Embryonic facial prominence (tissue), 1 donor: ENCODE measurements around the gene SLIT1.

Experiments
- DNase-seq: peaks from one replicate; pipeline ENCODE4 v3.0.0-alpha.2; 2016; ENCODE audit errors: extremely low spot score

SLIT1 gene

DNA sequence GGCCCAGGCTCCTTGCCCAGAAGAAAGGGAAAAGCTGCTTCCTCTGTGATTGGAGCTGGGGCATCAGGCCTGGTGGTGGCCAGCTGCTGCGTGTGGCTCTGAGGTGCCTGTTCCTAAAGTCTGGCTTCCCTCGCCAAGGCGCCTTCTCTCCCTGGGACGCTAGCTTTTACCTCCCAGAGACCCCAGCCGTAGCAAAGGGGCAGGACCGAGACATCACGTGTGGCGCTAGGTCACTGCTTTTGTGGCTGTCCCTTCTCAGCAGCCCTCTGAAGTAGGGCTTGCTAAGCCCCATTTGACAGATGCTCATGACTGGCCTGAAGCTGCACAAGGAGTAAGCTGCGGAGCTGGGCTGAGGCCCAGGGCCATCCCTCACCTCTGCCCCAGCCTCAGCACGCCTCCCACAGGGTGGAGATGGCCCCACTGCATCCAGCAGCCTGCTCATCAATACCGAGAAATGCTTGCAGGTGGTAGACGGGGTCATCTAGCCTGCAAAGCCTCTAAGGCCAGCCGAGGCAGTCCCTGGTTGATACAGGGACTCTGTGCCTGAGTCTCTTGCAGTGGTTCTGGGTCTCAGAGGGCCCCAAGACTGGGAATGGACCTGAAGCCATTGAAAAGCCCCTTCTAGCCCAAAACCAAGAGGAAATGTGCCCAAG, 182.5 kb downstream of the SLIT1 start:
- DNase-seq = no peak

DNA sequence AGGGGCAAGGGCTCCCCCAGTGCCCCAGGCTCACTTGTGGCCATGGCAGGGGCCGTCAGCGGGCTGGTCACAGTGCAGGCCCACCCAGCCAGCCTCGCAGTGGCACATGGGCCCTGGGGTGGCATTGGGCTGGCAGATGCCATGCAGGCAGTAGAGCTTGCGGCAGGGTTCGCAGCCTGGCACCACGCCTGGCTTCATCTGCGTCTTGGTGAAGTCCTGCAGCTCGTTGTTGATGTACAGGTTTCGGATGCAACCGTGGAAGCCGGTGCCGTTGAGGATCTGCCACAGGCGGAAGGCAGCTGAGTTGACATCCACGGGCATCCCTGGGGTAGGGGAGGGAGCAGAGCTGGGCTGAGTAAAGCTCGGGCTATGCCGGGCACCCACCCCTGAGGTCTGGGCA, 183.1 kb downstream of the SLIT1 start:
- no peak for DNase-seq

DNA sequence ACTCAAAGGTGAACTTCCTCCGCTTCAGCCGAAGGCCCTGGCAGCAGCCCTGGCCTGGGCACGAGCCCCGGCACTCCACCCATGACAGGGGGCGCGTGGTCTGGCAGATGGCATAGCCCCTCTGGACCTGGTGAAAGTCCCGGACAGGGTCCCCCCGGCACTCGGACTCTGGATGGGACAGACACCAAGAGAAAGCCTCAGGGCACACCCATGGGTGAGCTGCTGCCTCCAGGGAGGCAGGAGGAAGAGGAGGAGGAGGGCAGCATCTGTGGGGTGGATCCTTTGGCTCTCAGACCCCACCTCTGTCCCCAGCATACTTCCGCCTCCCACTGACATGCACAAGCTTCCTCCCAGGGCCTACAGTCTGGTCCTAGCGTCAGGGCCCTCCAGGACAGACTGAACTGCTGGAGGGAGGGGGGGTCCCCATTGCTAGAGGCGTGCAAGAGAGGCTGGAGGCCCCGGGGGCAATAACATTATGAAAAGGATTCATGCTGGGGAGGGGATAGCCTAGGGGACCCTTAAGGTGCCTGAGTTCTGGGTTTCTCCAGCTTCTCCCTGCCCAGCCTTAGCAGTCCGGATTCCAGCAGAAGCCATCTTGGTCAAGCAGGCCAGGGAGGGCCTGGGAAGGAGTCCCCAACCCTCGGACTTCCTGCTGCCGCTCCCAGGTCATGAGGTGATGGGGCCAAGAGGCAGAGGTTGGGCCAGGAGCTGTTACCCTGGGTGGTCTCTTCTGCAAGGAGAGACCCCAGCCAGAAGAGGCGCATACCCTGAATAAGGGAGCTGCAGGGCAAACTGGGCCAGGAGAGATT, 184.4 kb downstream of the SLIT1 start:
- DNase-seq = no peak

DNA sequence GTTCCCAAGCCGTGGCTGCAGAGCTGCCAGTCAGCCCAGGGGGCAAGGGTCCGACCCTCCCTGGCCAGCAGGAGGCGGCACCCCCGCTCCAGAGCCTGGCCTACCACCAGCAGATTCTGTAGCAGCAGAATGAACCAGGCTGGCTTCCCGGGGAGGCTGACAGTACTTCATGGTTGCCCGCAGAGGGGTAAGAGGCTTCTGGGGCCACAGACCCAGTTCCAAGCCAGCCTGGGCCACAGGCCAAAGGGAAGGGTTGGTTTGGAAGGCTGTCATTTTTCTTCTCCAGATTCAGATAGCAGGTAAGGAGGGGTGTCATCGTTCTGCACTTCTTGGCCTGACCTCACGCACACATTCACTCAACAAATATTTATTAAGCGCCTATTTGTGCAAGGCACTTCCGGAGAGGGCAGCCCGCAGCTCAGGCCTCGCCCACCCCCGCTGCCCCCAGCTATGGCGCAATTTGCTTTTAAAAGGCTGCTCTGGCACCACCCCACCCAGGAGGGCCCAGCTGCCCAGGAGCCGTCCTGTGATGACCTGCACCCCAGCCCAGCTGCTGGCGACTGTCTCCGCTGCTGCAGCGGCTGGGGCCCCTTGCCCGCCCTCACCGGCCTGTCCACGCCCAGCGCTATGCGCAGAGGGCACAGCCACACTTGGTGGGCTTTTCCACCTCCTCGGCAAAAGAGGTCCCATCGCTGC, 185.1 kb downstream of the SLIT1 start:
- no peak for DNase-seq

DNA sequence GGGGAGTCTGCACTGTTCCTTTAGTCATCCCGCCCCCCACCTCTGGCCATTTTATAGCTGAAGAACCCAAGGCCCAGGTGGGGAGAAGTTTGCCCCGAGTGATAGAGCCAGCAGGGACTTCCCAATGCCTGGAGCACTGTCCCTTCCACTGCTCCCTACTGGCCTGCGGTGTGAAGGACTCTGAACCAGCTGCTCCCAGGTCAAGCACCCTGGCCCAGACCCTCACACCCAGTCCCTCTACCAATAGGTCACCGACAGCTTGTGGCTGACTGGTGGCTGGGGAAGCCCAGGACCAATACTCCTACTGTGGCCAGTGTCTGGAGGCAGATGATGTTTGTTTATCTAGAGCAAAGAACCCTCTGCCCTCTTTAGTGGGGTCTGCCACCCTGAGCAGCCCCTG, 185.8 kb downstream of the SLIT1 start:
- no peak for DNase-seq

DNA sequence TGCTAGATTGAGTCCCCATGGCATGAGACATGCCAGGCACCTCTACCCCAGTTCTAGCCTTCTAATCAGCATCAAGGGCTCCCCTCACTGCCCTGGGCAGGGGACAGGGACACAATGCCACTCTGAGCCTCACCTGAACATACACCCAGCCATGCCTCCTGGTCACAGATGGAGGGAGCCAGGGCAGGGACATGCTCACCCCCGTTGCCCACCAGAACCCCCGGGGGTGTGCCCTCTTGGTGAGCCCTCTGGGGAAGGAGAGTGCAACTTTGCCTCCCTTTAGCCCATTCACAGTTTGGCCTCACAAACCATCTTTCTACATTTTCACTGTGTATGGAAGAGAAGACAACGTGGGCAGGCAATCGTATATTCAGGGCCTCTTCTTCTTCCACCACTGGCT, 186.4 kb downstream of the SLIT1 start:
- no peak for DNase-seq

DNA sequence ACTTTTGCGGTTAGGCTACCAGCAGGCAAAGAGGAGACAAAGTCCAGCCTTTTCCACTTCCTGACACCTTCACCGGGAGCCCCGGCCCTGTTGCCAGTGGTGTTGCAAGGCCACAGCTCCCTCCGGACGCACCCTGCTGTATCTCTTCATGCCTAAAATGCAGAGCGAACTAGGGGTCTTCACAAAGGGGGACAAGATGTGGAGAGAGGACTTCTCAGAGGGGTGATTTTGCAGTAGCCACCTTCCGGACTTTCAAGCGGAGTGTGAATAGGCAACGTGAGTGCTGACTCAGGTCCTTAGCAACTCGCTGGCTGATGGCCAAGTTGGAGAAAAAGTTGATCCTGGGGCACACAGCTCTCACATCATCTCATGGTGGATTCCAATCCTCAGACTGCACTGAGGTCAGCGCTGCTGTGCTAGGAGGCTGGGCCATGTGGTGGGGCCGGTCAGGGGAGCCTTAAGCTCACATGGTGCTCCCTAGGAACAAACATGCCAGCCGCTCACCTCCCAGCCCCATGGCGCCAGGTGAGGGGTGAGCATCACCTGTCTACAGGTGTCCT, 187.3 kb downstream of the SLIT1 start:
- no peak for DNase-seq

DNA sequence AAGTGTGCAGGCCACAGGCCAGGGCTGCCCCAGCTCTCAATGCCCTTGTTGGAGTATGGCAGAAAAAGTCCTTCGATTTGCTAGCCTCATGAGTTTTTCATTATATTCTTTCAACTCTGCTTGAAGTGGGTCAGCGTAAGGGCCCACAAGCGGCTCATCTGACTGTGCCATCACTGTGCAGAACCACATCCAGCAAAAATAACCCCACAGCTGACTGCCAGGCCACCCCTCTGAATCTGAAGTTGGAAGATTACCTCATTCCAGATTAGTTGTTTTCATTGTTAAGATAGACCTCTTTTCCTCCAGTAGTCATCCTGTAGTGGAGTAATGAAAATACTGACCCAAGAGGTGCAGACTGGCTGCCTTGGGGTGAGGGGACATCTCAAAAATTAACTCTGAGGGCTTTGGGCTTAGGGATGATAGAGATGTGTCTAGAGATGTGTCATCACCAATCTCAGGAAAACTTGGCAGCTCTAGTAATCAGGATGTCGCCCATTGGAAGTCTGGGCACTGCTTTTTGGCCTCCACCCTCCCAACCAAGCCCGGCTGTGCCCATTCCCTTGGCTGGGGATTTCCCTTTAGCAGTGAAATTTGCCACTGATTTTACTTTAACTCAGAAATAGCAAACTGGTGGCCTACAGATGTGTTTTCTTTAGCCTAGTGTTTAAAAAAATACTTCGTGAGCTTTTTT, 189.3 kb downstream of the SLIT1 start:
- DNase-seq = no peak

DNA sequence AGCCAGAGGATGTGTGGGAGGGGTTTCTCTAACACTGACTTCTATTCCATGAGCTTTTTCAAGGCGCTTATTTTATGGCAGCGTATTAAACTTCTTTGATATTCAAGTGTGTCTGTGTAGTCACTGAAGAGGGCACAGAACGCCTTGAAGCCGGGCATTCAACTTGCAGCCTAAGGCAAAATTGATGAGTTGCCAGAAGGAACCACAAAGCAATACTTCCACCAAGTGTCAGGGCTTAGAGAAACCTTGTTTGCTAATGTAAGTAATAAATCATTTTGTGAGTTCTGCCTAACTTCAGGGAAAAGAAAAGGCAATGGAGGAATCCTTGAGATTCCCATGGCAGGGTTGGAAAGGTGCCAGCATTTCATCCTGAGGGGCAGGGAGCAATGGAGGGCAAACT, 189.9 kb downstream of the SLIT1 start:
- no peak for DNase-seq

DNA sequence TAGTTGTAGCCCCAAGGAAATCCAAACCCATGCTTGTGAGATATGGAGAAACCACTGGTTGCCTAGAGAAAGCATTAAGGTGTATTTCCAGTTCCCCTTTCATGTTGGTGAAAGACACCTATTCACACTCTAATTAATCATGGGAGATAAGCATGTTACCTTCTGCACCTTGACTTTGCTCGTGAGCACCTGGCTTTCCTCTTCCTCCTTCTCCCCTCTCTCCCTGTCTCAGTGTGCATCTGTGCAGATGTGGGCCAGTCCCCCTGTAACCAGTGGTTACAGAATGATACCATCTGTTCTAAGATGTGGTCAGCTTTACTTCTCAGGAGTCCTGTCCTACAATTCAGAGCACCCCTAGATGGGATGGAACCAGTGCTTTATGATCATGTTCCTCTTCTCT, 193.0 kb downstream of the SLIT1 start:
- no peak for DNase-seq

DNA sequence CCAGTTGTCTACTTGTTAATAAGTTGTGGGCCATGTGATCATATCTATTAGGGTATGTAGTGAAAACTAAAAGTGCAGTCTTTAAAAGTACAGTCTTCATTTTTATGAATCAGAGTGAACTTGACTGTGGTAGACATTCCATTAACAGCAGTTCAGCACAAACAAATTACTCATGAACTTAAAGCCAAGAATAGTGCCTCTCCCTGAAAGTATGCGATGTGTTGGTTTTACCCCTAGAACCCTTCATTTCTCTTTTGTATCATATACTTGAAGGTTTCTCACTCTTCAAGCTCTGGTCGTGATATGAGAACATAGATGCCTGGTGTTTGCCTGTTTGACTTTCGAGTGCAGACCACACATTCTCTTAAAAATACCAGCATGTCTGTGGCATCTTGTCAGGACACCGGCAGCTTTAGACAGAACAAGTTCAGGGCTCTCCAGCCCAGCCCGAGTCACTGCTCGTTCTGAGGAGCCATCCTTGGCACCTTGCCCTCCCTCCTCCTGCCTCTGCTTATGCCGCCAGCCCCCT, 194.4 kb downstream of the SLIT1 start:
- DNase-seq = no peak

DNA sequence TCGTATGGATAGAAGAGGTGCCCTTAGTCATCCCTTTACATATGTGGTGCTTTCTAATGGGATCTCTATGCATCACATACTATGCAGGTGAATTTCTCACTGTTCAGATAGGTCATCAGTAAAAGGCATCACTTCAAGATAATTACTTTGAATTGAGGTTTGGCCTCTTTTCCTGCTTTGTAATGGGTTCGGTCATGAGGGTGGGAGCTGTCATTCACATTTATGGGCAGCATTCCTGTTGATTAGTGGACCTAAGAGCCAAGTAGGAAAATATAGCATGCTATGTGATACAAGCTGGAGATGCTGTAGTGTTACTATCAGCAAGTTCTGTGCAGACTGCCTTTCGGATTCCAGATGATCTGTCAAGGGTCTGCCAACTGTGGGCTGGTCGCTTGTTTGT, 197.3 kb downstream of the SLIT1 start:
- DNase-seq = no peak

DNA sequence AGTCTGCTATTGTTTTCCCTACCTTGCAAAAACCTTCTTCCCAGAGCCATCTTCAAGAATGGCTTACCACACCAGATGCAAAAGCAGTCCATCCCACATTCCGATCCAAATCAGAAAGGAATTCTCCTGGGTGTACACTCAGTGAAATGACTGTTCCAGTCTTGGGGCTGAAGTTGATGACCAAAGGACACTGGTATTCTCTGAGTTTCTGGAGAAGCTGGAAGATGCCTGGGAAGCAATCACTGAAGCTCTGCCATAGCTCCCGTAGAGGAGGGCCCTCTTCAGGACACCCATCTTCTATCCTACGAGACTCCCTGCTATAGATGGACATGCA, 197.9 kb downstream of the SLIT1 start:
- DNase-seq = no peak

DNA sequence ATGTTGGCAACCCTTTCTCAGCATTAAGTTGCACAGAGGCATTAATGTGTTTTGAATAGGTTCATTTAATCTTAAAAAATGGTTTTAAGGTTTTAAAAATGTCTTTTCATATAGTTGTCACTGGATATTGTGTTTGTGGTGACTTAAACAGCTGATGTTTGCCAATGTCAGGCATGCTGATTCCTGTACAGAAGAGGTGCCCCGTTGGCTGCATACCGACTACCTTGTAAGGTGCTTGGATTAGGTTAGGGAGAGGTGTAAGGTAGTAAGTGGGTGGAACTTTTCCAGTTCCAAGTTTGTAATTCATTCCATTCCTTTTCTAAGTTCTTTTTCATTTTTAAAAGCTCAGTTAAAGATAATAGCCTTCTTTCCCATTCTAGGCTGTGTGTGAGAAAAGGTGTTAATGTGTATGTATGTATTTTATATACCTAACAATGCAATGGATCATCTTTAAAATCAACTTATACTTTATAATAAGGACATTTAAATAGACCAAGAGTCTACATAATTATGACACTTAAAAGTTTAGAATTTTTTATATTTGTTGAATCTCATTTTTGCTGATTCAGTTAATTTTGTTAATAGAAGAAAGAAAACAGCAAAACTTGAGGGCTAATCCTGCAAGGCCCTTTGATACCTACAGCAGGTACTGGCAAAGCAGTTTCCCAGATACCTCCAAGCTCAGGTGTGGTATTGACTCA, 198.5 kb downstream of the SLIT1 start:
- no peak for DNase-seq

DNA sequence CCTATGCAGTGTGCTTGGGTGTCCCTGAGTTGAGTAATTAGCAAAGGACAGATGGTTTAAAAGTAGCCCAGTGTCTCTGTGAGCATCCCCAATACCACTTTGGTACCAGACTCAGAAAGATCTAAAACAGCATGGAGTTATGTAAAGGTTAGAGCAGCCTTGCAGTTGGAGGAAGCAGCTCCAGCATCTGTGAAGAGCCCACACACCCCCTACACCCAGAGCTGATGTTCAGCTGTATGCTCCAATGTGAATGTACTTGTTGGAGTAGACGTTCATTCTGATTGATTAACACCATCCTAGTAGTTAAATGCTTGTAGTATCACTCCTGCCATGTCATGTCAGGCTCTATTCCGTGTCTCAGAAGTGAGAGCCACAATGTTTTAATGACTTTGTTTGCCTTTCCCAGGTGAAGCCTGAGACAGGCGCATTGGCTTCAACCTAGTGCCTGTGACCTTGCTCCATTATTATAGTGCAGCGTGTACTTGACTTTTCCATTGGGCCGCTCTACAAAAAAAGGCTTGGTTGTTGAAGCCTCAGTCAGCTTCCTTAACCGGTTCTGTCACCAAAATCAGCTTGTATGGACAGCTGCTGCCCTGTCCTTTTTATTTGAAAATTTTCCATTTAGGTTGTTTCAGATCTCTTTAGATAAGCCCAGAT, 199.4 kb downstream of the SLIT1 start:
- DNase-seq = no peak

DNA sequence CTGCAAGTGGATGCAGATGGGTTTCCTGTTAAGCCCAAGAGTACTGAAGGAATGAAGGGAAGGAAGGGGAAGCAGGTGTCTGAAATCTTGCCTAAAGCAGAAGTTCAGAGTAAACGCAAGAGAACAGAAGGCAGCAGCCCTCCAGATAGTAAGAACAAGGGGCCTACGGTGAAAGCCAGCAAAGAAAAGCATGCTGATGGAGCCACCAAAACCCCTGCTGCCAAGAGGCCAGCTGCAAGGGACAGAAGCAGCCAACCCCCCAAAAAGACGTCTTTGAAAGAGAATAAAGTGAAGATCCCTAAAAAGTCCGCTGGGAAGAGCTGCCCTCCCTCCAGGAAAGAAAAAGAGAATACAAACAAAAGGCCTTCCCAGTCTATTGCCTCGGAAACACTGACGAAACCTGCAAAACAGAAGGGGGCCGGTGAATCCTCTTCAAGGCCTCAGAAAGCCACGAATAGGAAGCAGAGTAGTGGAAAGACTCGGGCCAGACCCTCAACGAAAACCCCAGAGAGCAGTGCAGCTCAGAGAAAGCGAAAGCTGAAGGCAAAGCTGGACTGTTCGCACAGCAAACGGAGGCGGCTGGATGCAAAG, 201.1 kb downstream of the SLIT1 start:
- DNase-seq = no peak

DNA sequence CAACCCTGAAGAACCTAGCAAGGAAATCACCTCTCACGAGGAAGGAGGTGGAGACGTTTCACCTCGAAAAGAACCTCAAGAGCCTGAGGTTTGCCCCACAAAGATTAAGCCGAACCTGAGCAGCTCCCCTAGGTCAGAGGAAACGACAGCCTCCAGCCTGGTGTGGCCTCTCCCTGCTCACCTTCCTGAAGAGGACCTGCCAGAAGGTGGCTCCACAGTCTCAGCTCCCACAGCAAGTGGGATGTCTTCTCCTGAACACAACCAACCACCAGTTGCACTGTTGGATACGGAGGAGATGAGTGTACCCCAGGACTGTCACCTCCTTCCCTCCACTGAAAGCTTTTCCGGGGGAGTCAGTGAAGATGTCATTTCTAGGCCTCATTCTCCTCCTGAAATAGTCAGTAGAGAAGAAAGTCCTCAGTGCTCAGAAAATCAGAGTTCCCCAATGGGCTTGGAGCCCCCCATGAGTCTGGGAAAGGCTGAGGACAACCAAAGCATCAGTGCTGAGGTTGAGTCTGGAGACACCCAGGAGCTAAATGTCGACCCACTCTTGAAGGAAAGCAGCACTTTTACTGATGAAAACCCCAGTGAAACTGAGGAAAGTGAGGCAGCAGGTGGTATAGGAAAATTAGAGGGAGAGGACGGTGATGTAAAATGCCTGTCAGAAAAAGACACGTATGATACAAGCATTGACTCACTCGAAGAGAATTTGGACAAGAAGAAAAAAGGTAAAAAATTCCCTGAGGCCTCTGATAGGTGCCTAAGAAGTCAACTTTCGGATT, 203.4 kb downstream of the SLIT1 start:
- DNase-seq = no peak

DNA sequence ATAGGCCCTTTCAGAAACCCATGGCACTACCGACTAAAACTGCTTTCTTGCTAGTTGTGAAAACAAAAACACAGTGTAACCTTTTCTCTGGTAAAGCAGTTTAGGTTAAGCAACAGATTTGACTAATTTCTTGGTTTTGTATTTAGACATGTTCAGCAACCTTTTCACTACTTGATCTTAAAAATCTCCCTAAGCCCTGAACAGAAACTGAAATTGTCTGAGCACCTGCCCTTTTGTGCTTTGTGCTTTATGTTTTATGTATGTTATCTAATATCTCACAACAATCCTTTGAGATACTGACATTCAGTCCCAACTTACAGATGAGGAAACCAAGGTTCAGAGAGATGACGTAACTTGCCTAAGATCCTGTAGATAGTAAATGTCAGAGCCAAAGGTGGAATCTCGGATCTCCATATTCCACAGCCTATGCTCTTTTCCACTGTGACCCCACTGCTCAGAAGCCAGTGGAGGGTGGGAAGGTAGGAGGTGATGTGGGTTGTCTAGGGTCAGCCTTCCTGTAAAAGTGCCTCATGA, 207.1 kb downstream of the SLIT1 start:
- DNase-seq = no peak

DNA sequence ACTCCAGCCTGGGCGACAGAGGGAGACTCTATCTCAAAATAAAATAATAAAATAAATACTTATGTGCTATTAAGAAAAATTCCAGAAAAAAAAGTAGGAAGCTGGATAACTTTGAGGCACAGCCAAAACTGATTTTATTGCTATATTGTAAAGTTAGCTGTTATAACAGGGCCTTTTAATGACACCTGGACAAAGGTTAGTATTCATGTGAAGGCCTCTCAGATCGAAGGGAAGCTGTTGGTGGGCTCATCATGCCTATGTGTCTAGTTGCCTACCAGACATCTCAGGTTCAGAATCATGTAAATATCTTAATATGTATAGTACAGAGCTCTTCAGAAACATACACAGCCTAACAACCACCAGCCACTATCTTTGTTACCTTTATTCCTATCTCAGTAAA, 210.6 kb downstream of the SLIT1 start:
- DNase-seq = no peak
